ENCODE measurements around the gene DUSP28. TPM values are rescaled to one million over a fixed set of nuclear protein-coding genes. Genes with fewer than 3 reads are reported as not detected.

The DUSP28 gene
- total RNA-seq, 1 donor from 2014 or later: 72.3 TPM

GRCh38 chr2:240513549-240514287 is 46.4 kb upstream of the DUSP28 start:
- peak; percentile 48 to 87 for DNase-seq (ENCODE audit: low spot score in 2 of 2)
- Histone ChIP-seq H3K9me3 (no peaks in the 10 kb centered on the region), H3K27ac (no peak overlapping the region), H3K4me3 (no peak overlapping the region), H3K36me3 (peaks cover 0 to 28% of the 10 kb centered on the region in 2 donors), H3K27me3 (no peaks in the 10 kb centered on the region), H3K4me1 (no peaks in the 10 kb centered on the region)
- peak; percentile 46 to 76 (median 62) for TF ChIP-seq CTCF (IDR thresholded peaks at IDR 0.05)
- intact Hi-C loops (cut with DNase I): no loop called here

GRCh38 chr2:240514631-240515030 is 45.5 kb upstream of the DUSP28 start:
- DNase-seq (ENCODE audit: low spot score in 2 of 2): peak in 1 of 2 donors; percentile 12
- intact Hi-C loops (cut with DNase I): no loop called here
- H3K9me3 ChIP-seq: no peaks in the 10 kb centered on the region
- peaks cover 0 to 21% of the 10 kb centered on the region in 2 donors for H3K36me3 ChIP-seq
- no peaks in the 10 kb centered on the region for H3K4me1 ChIP-seq
- no peak for TF ChIP-seq CTCF (IDR thresholded peaks at IDR 0.05)
- no peak overlapping the region for H3K27ac ChIP-seq
- H3K27me3 ChIP-seq: no peaks in the 10 kb centered on the region
- H3K4me3 ChIP-seq: no peak overlapping the region

GRCh38 chr2:240517342-240517741 is 42.8 kb upstream of the DUSP28 start:
- no peak for DNase-seq (ENCODE audit: low spot score in 2 of 2)

GRCh38 chr2:240518981-240519380 is 41.2 kb upstream of the DUSP28 start:
- H3K27me3 ChIP-seq: no peaks in the 10 kb centered on the region
- intact Hi-C loops (cut with DNase I): no loop called here

More at GRCh38 chr2:240517342-240517741, 42.8 kb upstream of the DUSP28 start:
- peaks cover 0 to 10% of the 10 kb centered on the region in 2 donors for H3K36me3 ChIP-seq
- H3K4me3 ChIP-seq: no peak overlapping the region
- H3K27ac ChIP-seq: no peak overlapping the region
- H3K27me3 ChIP-seq: no peaks in the 10 kb centered on the region
- H3K4me1 ChIP-seq: peaks cover 0 to 3% of the 10 kb centered on the region in 2 donors
- H3K9me3 ChIP-seq: no peaks in the 10 kb centered on the region
- intact Hi-C loops (cut with DNase I): no loop called here
- no peak for TF ChIP-seq CTCF (IDR thresholded peaks at IDR 0.05)

DNA sequence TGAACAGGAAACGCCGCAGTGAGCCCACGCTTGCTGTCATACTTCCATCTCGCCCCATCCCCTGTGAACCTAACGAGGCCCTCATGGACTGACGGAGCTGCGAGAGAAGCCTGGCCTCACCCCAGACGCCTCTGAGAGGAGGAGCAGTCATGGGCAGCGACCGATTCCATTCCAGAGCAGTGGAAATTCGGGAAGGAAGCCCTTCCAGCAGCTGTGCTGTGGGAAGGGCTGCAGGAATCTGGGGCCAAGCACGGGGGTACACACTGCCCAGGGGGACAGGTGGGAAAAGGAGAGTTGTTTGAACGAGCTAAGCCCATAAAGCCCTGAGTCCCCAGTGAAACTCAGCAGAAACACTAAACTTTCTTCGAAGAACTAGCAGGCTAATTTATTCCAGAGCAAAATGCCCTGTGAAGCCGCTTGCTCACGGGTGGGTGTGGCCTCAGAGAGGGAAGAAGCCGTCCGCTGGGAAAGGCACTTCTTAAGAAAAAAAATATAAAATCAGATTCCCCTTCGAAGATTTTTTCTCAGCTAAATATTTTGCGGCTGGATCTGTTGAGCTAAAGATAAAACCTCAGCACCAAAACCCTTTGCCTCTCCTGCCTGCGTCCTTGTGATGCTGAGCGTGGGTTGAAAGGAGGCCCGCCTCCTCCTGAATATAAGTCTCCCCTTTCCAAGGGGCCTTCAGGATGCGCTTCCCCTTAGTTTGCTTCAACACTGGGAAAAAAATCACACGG is 40.6 kb upstream of the DUSP28 start:
- Histone ChIP-seq H3K4me1 (peaks cover 0 to 3% of the 10 kb centered on the region in 2 donors), H3K27ac (no peak overlapping the region), H3K4me3 (peak overlapping the region in 1 of 2 donors; percentile 39), H3K36me3 (peaks cover 0 to 27% of the 10 kb centered on the region in 2 donors), H3K9me3 (no peaks in the 10 kb centered on the region), H3K27me3 (no peaks in the 10 kb centered on the region)
- intact Hi-C loops (cut with DNase I): no loop called here
- peak in 1 of 2 donors; percentile 48 for DNase-seq (ENCODE audit: low spot score in 2 of 2)
- no peak for TF ChIP-seq CTCF (IDR thresholded peaks at IDR 0.05)

More at GRCh38 chr2:240518981-240519380, 41.2 kb upstream of the DUSP28 start:
- Histone ChIP-seq H3K36me3 (peaks cover 0 to 23% of the 10 kb centered on the region in 2 donors), H3K9me3 (no peaks in the 10 kb centered on the region), H3K4me3 (no peak overlapping the region), H3K4me1 (peaks cover 0 to 3% of the 10 kb centered on the region in 2 donors), H3K27ac (no peak overlapping the region)
- TF ChIP-seq CTCF (IDR thresholded peaks at IDR 0.05): no peak
- peak in 1 of 2 donors; percentile 15 for DNase-seq (ENCODE audit: low spot score in 2 of 2)
